Smooth muscle cell (in vitro differentiated cells): ENCODE results near the gene C19orf18. TPM values are rescaled to one million over a fixed set of nuclear protein-coding genes. Genes with fewer than 3 reads are reported as not detected.
A peak's percentile ranks its signal among the peaks of the same experiment; 100 is the strongest.

Source experiments
- DNase-seq: peaks from one replicate; lab custom pipeline; 2025; ENCODE audit not compliant: unreplicated experiment; lab: John Stamatoyannopoulos, UW
- H2AFZ ChIP-seq: fragments of 200-600 bp; sonication (generic); 2 replicates; pipeline ENCODE4 v1.6.0; 2016; ENCODE audit warnings: antibody characterized with exemption, low read depth, mild to moderate bottlenecking
- H3F3A ChIP-seq: fragments of 200-600 bp; sonication (generic); 2 replicates; pipeline ENCODE4 v1.6.0; 2017; ENCODE audit warnings: antibody characterized with exemption, low read depth
- H3K27ac ChIP-seq: fragments of 200-600 bp; sonication (generic); 2 replicates; pipeline ENCODE4 v1.5.1; 2016; ENCODE audit warnings: low read depth, mild to moderate bottlenecking
- H3K27me3 ChIP-seq: fragments of 200-600 bp; sonication (generic); 2 replicates; pipeline ENCODE4 v1.6.1; 2016; ENCODE audit warnings: low read depth, mild to moderate bottlenecking
- H3K36me3 ChIP-seq: fragments of 200-600 bp; sonication (generic); 2 replicates; pipeline ENCODE4 v1.5.1; 2016; ENCODE audit warnings: low read depth
- H3K4me1 ChIP-seq: fragments of 200-600 bp; sonication (generic); 2 replicates; pipeline ENCODE4 v1.5.1; 2016; ENCODE audit warnings: low read depth
- H3K4me2 ChIP-seq: fragments of 200-600 bp; sonication (generic); 2 replicates; pipeline ENCODE4 v1.6.0; 2016; ENCODE audit warnings: mild to moderate bottlenecking
- H3K4me3 ChIP-seq: fragments of 200-600 bp; sonication (generic); 2 replicates; pipeline ENCODE4 v1.5.1; 2016; ENCODE audit warnings: mild to moderate bottlenecking
- H3K79me2 ChIP-seq: fragments of 200-600 bp; sonication (generic); 2 replicates; pipeline ENCODE4 v1.6.0; 2016; ENCODE audit warnings: low read depth, mild to moderate bottlenecking
- H3K9ac ChIP-seq: fragments of 200-600 bp; sonication (generic); 2 replicates; pipeline ENCODE4 v1.6.0; 2016; ENCODE audit warnings: low read depth
- H3K9me3 ChIP-seq: fragments of 200-600 bp; sonication (generic); replicated peaks from 2 replicates; pipeline ENCODE4 v1.5.1; 2016; ENCODE audit warnings: low read depth
- H4K20me1 ChIP-seq: fragments of 200-600 bp; sonication (generic); 2 replicates; pipeline ENCODE4 v1.6.0; 2016; ENCODE audit warnings: low read depth
- WGBS: methylation state at CpG from one replicate; pipeline ENCODE4 v1.1.7; 2016; ENCODE audit warnings: low lambda C conversion rate; 5-methylcytosine and 5-hydroxymethylcytosine counted together
- polyA plus RNA-seq: library from polyadenylated mRNA; unstranded; fragments of >200 nt; fragmentation: Nextera tagmentation; extraction: Ambion mirVana; gene quantifications from 2 replicates; pipeline ENCODE4 v1.2.1, GENCODE V29; 2016
- total RNA-seq: library from RNA; depleted of rRNA; stranded (reverse); fragments of >200 nt; gene quantifications from 2 replicates; pipeline ENCODE4 v1.2.3, GENCODE V29; 2014
- TF ChIP-seq, protein P1 (sequence below): fragments of 200-600 bp; sonication (generic); IDR thresholded peaks from 2 replicates; pipeline ENCODE4 v1.5.1; 2017; ENCODE audit warnings: borderline replicate concordance, mild to moderate bottlenecking, antibody characterized with exemption; ENCODE audit not compliant: insufficient read depth, poor library complexity, severe bottlenecking

Gene C19orf18
- total and polyA plus RNA-seq, 2 experiments from 2014 or later = 0.67 to 2.1 TPM

GRCh38 chr19:58001895-58002369 lies 27.6 kb upstream of the C19orf18 start:
- TF ChIP-seq, protein P1, sequence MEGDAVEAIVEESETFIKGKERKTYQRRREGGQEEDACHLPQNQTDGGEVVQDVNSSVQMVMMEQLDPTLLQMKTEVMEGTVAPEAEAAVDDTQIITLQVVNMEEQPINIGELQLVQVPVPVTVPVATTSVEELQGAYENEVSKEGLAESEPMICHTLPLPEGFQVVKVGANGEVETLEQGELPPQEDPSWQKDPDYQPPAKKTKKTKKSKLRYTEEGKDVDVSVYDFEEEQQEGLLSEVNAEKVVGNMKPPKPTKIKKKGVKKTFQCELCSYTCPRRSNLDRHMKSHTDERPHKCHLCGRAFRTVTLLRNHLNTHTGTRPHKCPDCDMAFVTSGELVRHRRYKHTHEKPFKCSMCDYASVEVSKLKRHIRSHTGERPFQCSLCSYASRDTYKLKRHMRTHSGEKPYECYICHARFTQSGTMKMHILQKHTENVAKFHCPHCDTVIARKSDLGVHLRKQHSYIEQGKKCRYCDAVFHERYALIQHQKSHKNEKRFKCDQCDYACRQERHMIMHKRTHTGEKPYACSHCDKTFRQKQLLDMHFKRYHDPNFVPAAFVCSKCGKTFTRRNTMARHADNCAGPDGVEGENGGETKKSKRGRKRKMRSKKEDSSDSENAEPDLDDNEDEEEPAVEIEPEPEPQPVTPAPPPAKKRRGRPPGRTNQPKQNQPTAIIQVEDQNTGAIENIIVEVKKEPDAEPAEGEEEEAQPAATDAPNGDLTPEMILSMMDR = no peak
- Histone ChIP-seq H3K27ac (peak overlapping the region; percentile 85), H3K4me3 (peak overlapping the region; percentile 96), H3K79me2 (peaks cover 33% of the 10 kb centered on the region), H3K9me3 (peaks cover 21% of the 10 kb centered on the region), H3K4me1 (peaks cover 7% of the 10 kb centered on the region), H3K4me2 (peak overlapping the region; percentile 91), H3K27me3 (no peaks in the 10 kb centered on the region), H3F3A (no peaks in the 10 kb centered on the region), H3K36me3 (peaks cover 59% of the 10 kb centered on the region), H4K20me1 (no peaks in the 10 kb centered on the region), H3K9ac (peak overlapping the region; percentile 94), H2AFZ (peak overlapping the region; percentile 100)
- WGBS = 2% methylated on average over 21 of the region's 23 CpGs
- DNase-seq = no peak

GRCh38 chr19:58000677-58001076 lies 26.3 kb upstream of the C19orf18 start:
- H3K9ac ChIP-seq = no peak overlapping the region
- H3K27me3 ChIP-seq = no peaks in the 10 kb centered on the region
- no peak overlapping the region for H3K27ac ChIP-seq
- no peaks in the 10 kb centered on the region for H4K20me1 ChIP-seq
- no peaks in the 10 kb centered on the region for H3F3A ChIP-seq
- H3K4me3 ChIP-seq = peak overlapping the region; percentile 96
- no peak for DNase-seq
- H3K4me1 ChIP-seq = peaks cover 7% of the 10 kb centered on the region
- peaks cover 14% of the 10 kb centered on the region for H3K9me3 ChIP-seq
- WGBS = 96% methylated on average over 4 of the region's 4 CpGs
- H3K36me3 ChIP-seq = peaks cover 51% of the 10 kb centered on the region
- no peak overlapping the region for H3K4me2 ChIP-seq
- TF ChIP-seq, protein P1 = no peak
- H3K79me2 ChIP-seq = peaks cover 33% of the 10 kb centered on the region
- H2AFZ ChIP-seq = no peak overlapping the region

DNA sequence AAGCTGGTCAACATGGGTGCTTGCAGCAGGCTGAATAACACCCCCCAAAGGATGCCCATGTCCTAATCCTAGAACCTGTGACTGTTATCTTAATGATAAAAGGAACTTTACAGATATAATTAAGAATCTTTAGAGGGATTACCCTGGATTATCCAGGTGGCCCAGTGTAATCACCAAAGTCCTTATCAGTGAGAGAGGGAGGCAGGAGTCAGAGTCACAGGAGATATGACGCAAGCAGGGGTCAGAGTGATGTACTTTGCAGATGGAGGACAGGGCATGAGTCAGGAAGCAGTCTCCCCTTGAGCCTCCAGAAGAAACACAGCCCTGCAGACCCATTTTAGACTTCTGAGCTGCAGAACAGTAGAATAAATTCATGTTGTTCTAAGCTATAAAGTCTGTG lies 18.5 kb upstream of the C19orf18 start:
- no peak overlapping the region for H3K4me3 ChIP-seq
- H3K27me3 ChIP-seq = no peaks in the 10 kb centered on the region
- H3K79me2 ChIP-seq = peaks cover 8% of the 10 kb centered on the region
- no peaks in the 10 kb centered on the region for H3F3A ChIP-seq
- H2AFZ ChIP-seq = no peak overlapping the region
- H4K20me1 ChIP-seq = no peaks in the 10 kb centered on the region
- H3K9me3 ChIP-seq = peaks cover 66% of the 10 kb centered on the region
- TF ChIP-seq, protein P1 = no peak
- H3K36me3 ChIP-seq = peaks cover 74% of the 10 kb centered on the region
- WGBS = 43% methylated on average over 1 of the region's 1 CpG
- H3K4me2 ChIP-seq = no peak overlapping the region
- H3K27ac ChIP-seq = no peak overlapping the region
- H3K9ac ChIP-seq = no peak overlapping the region
- H3K4me1 ChIP-seq = no peaks in the 10 kb centered on the region
- DNase-seq = no peak

DNA sequence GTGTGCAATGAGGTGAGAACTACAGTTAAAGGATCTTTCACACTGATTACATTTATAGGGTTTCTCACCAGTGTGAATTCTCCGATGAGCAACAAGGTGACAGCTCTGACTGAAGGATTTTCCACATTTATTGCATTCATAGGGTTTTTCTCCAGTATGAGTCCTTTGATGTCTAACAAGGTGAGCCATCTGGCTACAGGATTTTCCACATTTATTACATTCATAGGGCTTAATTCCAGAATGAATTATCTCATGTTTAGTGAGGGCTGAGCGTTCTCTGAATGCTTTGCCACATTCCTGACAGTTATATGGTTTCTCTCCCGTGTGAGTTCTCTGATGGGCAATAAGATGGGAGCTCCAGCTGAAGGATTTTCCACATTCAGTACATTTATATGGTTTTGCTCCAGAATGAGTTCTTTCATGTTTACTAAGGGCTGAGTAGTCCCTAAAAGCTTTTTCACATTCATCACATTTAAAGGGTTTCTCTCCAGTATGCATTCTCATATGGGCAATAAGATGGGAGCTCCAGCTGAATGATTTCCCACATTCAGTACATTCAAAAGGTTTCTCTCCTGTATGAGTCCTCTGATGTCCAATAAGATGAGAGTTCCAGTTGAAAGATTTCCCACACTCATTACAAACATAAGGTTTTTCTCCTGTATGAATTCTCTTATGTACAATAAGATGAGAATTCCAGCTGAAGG lies 4.4 kb upstream of the C19orf18 start:
- Histone ChIP-seq H3F3A (peaks cover 9% of the 10 kb centered on the region), H2AFZ (no peak overlapping the region), H3K4me3 (no peak overlapping the region), H3K27me3 (no peaks in the 10 kb centered on the region), H3K9me3 (peaks cover 89% of the 10 kb centered on the region), H3K4me2 (no peak overlapping the region), H4K20me1 (no peaks in the 10 kb centered on the region), H3K9ac (no peak overlapping the region), H3K27ac (no peak overlapping the region), H3K4me1 (no peaks in the 10 kb centered on the region), H3K79me2 (no peaks in the 10 kb centered on the region), H3K36me3 (peaks cover 87% of the 10 kb centered on the region)
- WGBS = 97% methylated on average over 3 of the region's 3 CpGs
- TF ChIP-seq, protein P1 = no peak
- no peak for DNase-seq
